ENCODE measurements around the gene S100A13. TPM values are rescaled to one million over a fixed set of nuclear protein-coding genes. Genes with fewer than 3 reads are reported as not detected.
"Not testable (repeated sequence)": the region's sequence is repeated elsewhere in the genome, so short reads cannot be mapped to it uniquely, and the experiment has no call there.

Gene S100A13
- 44.5 and 69.8 TPM in 2 replicates for total RNA-seq

DNA sequence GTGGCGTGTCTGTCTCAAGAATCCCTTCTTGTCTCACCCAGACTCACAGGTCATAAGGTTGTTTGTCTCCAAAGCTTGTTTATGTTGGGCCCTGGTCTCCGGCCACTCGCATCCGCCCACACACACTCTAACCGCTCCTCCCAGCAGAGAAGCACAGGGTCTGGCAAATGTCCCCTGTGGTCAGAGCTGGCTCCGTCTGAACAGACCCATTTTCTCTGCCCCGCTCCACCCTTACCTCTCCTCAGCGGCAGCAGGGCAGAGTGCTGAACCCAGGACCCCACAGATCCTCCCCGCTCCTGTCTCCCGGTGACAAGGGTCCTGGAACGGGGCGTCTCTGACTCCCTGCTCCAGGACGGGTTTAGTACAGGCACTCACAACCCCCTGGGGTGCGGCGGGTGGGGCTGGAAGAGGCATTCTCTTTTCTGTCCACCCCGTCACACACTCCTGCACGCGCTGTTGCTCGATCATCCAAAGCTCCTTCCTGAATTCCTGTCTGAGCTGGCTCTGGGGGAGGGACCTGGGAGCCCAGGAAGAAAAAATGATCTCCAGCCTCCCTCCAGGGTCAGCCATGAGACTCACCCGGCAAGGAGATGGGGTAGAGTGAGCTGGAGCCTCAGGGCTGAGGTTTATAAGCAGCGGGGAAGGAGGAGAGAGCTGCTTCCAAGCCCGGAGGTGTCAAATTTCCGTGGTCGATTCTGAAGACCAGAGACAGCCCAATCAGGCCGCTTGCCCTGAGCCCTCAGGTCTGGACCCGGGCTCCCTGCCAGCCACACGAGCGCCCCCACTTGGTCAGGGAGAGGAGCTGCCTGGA is at the start of gene S100A13:
Gene S100A13, minus strand, starts transcription at position 602 of the 811 bp plus-strand sequence. CDS start 1,033 bp downstream, outside the sequence.
- no peak for FAIRE-seq
- TF ChIP-seq, protein P1, sequence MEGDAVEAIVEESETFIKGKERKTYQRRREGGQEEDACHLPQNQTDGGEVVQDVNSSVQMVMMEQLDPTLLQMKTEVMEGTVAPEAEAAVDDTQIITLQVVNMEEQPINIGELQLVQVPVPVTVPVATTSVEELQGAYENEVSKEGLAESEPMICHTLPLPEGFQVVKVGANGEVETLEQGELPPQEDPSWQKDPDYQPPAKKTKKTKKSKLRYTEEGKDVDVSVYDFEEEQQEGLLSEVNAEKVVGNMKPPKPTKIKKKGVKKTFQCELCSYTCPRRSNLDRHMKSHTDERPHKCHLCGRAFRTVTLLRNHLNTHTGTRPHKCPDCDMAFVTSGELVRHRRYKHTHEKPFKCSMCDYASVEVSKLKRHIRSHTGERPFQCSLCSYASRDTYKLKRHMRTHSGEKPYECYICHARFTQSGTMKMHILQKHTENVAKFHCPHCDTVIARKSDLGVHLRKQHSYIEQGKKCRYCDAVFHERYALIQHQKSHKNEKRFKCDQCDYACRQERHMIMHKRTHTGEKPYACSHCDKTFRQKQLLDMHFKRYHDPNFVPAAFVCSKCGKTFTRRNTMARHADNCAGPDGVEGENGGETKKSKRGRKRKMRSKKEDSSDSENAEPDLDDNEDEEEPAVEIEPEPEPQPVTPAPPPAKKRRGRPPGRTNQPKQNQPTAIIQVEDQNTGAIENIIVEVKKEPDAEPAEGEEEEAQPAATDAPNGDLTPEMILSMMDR (IDR thresholded peaks at IDR 0.05; ENCODE audit: insufficient read depth, low read length, severe bottlenecking): peak; percentile 84
- peak; percentile 84 for DNase-seq (ENCODE audit: low read depth)
- H3K27me3 ChIP-seq (ENCODE audit: control insufficient read depth, insufficient read depth, low read length): no peaks in the 10 kb centered on the region
- peak within 1 kb of the TSS; percentile 50 for H3K4me3 ChIP-seq (ENCODE audit: low read depth, low read length)
- peaks cover 4% of the 10 kb centered on the region for H3K36me3 ChIP-seq (ENCODE audit: control insufficient read depth, insufficient read depth, low read length)

DNA sequence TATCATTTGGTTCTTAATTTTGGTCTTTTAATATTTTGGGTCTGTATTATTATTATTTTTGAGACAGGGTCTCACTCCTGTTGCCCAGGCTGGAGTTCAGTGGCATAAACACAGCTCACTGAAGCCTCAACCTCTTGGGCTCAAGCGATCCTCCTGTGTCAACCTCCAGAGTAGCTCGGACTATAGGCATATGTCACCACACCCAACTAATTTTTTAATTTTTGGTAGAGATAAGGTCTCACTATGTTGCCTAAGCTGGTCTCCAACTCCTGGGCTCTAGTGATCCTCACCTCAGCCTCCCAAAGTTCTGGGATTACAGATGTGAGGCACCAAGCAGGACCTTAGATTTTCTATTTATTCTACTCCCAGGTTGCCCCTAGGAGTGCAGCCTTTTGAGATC is 46.2 kb upstream of the S100A13 start:
- FAIRE-seq (no peak), DNase-seq (ENCODE audit: low read depth) (no peak)
- TF ChIP-seq, protein P1 (IDR thresholded peaks at IDR 0.05; ENCODE audit: insufficient read depth, low read length, severe bottlenecking): no peak
- H3K27me3 ChIP-seq (ENCODE audit: control insufficient read depth, insufficient read depth, low read length): peaks cover 7% of the 10 kb centered on the region
- H3K4me3 ChIP-seq (ENCODE audit: low read depth, low read length): no peak overlapping the region
- peaks cover 5% of the 10 kb centered on the region for H3K36me3 ChIP-seq (ENCODE audit: control insufficient read depth, insufficient read depth, low read length)

DNA sequence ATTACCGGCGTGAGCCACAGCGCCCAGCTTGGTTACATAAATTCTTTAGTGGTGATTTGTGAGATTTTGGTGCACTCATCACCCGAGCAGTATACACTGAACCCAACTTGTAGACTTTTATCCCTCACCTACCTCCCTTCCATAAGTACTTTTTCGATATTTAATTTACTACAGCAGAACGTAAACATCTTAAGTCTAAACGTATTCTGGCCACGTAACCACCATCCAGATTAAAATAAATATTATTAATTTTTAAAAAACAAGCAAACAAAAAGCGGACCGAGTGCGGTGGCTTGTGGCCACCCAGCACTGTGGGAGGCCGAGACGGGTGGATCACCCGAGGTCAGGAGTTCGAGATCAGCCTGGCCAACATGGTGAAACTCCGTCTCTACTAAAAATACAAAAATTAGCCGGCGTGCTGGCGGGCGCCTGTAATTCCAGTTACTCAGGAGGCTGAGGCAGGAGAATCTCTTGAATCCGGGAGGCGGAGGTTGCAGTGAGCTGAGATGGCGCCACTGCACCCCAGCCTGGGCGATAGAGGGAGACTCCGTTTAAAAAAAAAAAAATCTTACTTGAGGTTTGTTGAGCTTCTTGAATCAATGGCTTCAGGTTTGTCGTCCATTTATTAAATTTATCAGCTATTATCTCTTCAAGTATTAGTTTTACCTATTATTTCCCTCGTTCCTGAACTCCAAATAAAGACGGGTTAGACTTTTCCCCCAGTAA is 44.5 kb upstream of the S100A13 start:
- Histone ChIP-seq H3K36me3 (ENCODE audit: control insufficient read depth, insufficient read depth, low read length) (peaks cover 15% of the 10 kb centered on the region), H3K4me3 (ENCODE audit: low read depth, low read length) (peak overlapping the region; percentile 46)
- DNase-seq (ENCODE audit: low read depth); H3K27me3 ChIP-seq (ENCODE audit: control insufficient read depth, insufficient read depth, low read length); FAIRE-seq: not testable (repeated sequence)

DNA sequence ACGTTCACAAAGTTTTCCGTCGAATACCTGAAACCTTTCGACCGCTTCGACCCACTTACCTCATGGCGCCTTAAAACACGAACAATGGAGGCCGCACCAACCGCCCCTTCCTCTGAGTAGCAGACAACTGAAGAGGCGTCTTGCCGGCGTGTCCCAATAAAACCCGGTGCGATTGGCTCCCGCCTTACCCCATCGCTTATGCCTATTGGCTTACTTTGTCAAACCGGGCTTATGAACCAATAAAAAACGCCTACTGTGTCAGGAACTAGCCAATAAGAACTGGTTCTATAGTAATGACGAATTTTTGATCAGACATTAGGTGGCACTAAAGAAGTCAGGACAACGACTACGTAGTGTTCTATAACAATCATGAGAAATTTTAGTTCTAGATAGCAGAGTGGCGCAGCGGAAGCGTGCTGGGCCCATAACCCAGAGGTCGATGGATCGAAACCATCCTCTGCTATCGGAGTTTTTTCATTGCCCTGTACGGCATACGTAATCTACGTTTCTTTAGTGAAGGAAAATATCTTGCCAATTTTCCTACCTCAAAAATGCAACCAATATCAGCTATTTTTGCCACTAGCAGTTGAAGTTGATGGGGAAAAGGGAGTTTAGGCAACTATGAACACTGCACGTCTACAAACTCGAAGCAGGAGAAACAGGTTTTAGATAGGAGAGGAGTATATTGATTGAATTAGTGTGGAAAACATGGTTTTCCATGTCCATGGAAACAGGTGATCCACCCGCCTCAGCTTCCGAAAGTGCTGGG is 43.7 kb upstream of the S100A13 start, which contains the start of gene ILF2:
Gene ILF2, minus strand, starts transcription at position 135 of the 769 bp plus-strand sequence. Its CDS starts 71 bp downstream, at position 64.
- peaks cover 19% of the 10 kb centered on the region for H3K36me3 ChIP-seq (ENCODE audit: control insufficient read depth, insufficient read depth, low read length)
- FAIRE-seq (no peak), DNase-seq (ENCODE audit: low read depth) (peak; percentile 100)
- H3K27me3 ChIP-seq (ENCODE audit: control insufficient read depth, insufficient read depth, low read length): no peaks in the 10 kb centered on the region
- peak within 1 kb of the TSS; percentile 88 for H3K4me3 ChIP-seq (ENCODE audit: low read depth, low read length)
- TF ChIP-seq, protein P1 (IDR thresholded peaks at IDR 0.05; ENCODE audit: insufficient read depth, low read length, severe bottlenecking): peak; percentile 19

DNA sequence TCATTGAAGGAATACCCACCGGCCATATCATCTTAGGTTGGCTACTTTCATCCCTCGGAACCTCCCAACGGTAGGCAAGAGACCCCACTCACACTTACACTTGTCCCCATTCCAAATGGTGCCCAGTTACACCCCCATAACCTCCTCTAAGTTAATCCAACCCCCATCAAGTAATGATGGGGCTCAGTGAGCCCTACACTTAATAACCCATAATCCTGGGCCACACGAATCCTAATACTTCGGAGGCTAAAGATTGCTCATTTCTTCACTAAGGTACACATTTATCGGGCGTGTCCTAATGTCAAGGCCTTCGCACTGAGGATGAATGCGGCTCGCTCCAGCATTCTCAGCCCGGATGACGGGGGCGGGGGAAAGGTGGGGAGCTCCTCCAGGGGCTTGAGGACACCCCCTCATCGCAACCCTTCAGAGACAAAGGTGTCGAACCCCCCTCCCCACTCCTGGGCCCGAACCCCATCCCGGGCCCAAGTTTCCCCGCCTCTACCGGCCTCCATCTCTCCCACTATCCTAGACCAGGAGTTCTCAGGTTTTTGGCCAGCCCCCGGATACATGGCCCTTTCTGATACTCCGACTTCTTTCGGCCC is 43.1 kb upstream of the S100A13 start:
- Histone ChIP-seq H3K27me3 (ENCODE audit: control insufficient read depth, insufficient read depth, low read length) (no peaks in the 10 kb centered on the region), H3K36me3 (ENCODE audit: control insufficient read depth, insufficient read depth, low read length) (peaks cover 25% of the 10 kb centered on the region), H3K4me3 (ENCODE audit: low read depth, low read length) (peak overlapping the region; percentile 88)
- no peak for DNase-seq (ENCODE audit: low read depth)
- no peak for FAIRE-seq
- TF ChIP-seq, protein P1 (IDR thresholded peaks at IDR 0.05; ENCODE audit: insufficient read depth, low read length, severe bottlenecking): no peak
